ENCODE measurements around the gene ATXN1.
A peak's percentile ranks its signal among the peaks of the same experiment; 100 is the strongest.

Gene ATXN1

GRCh38 chr6:16306334-16306733 lies 454.9 kb downstream of the ATXN1 start:
- Histone ChIP-seq H3K9me2 (replicated peaks; ENCODE audit: insufficient read depth, low read length) (no peaks in the 10 kb centered on the region), H3K36me3 (ENCODE audit: low read length) (no peaks in the 10 kb centered on the region), H4K20me1 (ENCODE audit: low read depth, low read length) (no peaks in the 10 kb centered on the region), H3K4me3 (ENCODE audit: insufficient read depth, low read length, poor library complexity, severe bottlenecking) (no peak overlapping the region), H2AFZ (ENCODE audit: low read depth, low read length, severe bottlenecking) (peak overlapping the region; percentile 2), H3K79me2 (ENCODE audit: insufficient read depth, low read length) (no peaks in the 10 kb centered on the region), H3K27me3 (ENCODE audit: low read length) (no peaks in the 10 kb centered on the region), H3K9ac (ENCODE audit: low read length) (no peak overlapping the region), H3F3A (ENCODE audit: insufficient read depth) (no peaks in the 10 kb centered on the region), H3K4me2 (ENCODE audit: low read depth, low read length, poor library complexity, severe bottlenecking) (no peak overlapping the region), H3K9me3 (ENCODE audit: insufficient read depth, low read length) (no peaks in the 10 kb centered on the region), H3K27ac (ENCODE audit: low read depth, low read length) (no peak overlapping the region)
- TF ChIP-seq EZH2phosphoT487 (conservative IDR thresholded peaks at IDR 0.05; ENCODE audit: low read length) (no peak), CTCF (IDR thresholded peaks at IDR 0.05; ENCODE audit: insufficient read depth, low read length, poor library complexity, severe bottlenecking) (no peak)

DNA sequence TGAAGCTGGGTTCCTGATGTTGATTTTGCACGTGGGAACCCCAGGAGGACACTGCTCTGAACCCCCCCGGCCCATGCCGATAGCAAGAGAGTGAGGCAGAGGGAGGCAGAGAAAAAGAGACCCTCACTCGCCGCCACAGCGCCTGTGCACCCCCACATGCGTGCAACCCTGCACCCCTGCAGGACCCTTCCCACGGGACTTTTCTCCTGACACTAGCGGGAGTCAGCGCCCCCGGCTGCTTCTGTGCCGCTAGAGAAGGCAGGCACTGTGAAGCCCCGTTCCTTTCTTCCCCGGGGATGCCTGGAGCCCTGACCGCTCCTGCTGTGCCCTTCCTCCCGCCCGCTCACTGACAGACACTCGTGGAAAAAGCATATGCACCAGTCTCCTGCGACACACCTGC lies 455.5 kb downstream of the ATXN1 start:
- Histone ChIP-seq H3K9ac (ENCODE audit: low read length) (no peak overlapping the region), H3K4me3 (ENCODE audit: insufficient read depth, low read length, poor library complexity, severe bottlenecking) (no peak overlapping the region), H3K4me2 (ENCODE audit: low read depth, low read length, poor library complexity, severe bottlenecking) (peak overlapping the region; percentile 34), H4K20me1 (ENCODE audit: low read depth, low read length) (no peaks in the 10 kb centered on the region), H3K9me3 (ENCODE audit: insufficient read depth, low read length) (no peaks in the 10 kb centered on the region), H3K9me2 (replicated peaks; ENCODE audit: insufficient read depth, low read length) (no peaks in the 10 kb centered on the region), H3K27ac (ENCODE audit: low read depth, low read length) (no peak overlapping the region), H3K79me2 (ENCODE audit: insufficient read depth, low read length) (no peaks in the 10 kb centered on the region), H3F3A (ENCODE audit: insufficient read depth) (no peaks in the 10 kb centered on the region), H2AFZ (ENCODE audit: low read depth, low read length, severe bottlenecking) (peak overlapping the region; percentile 2), H3K27me3 (ENCODE audit: low read length) (no peaks in the 10 kb centered on the region), H3K36me3 (ENCODE audit: low read length) (no peaks in the 10 kb centered on the region)
- TF ChIP-seq CTCF (IDR thresholded peaks at IDR 0.05; ENCODE audit: insufficient read depth, low read length, poor library complexity, severe bottlenecking): no peak
- TF ChIP-seq EZH2phosphoT487 (conservative IDR thresholded peaks at IDR 0.05; ENCODE audit: low read length): 0 out of 2 replicates have a peak, but pooled peaks have one; percentile 25

- no peak overlapping the region for H3K27ac ChIP-seq (ENCODE audit: low read depth, low read length)
These were observed 456.0 kb downstream of the ATXN1 start for GRCh38 chr6:16305246-16305725.

More at GRCh38 chr6:16305246-16305725, 456.0 kb downstream of the ATXN1 start:
- Histone ChIP-seq H3K9ac (ENCODE audit: low read length) (no peak overlapping the region), H3K4me2 (ENCODE audit: low read depth, low read length, poor library complexity, severe bottlenecking) (peak overlapping the region; percentile 34), H3K79me2 (ENCODE audit: insufficient read depth, low read length) (no peaks in the 10 kb centered on the region), H3K4me3 (ENCODE audit: insufficient read depth, low read length, poor library complexity, severe bottlenecking) (no peak overlapping the region), H4K20me1 (ENCODE audit: low read depth, low read length) (no peaks in the 10 kb centered on the region), H3K36me3 (ENCODE audit: low read length) (no peaks in the 10 kb centered on the region), H3K27me3 (ENCODE audit: low read length) (no peaks in the 10 kb centered on the region), H2AFZ (ENCODE audit: low read depth, low read length, severe bottlenecking) (no peak overlapping the region), H3K9me2 (replicated peaks; ENCODE audit: insufficient read depth, low read length) (no peaks in the 10 kb centered on the region), H3K9me3 (ENCODE audit: insufficient read depth, low read length) (no peaks in the 10 kb centered on the region), H3F3A (ENCODE audit: insufficient read depth) (no peaks in the 10 kb centered on the region)
- TF ChIP-seq EZH2phosphoT487 (conservative IDR thresholded peaks at IDR 0.05; ENCODE audit: low read length): no peak
- TF ChIP-seq CTCF (IDR thresholded peaks at IDR 0.05; ENCODE audit: insufficient read depth, low read length, poor library complexity, severe bottlenecking): no peak
